K562 (cell line): ENCODE measurements around the gene ANKRD44.

ENCODE experiments used
- SAFB2 ChIP-seq: fragments of 200-400 bp; formaldehyde crosslinking; IDR thresholded peaks from 2 replicates; pipeline ENCODE4 v1.6.1; 2018; ENCODE audit warnings: borderline replicate concordance, low read length, low read depth, moderate library complexity; ENCODE audit not compliant: severe bottlenecking
- TF ChIP-seq, protein P1 (sequence below), 3 experiments: IDR thresholded peaks in 2 of 3; conservative IDR thresholded peaks in 1 of 3; 2 replicates each; pipeline ENCODE4 v1.5.1; 2011 to 2012; ENCODE audit warnings: low read length in 3 of 3, mild to moderate bottlenecking in 3 of 3, control low read depth in 2 of 3, improper control_type of control experiment in 1 of 3, inconsistent platforms in 1 of 3, low read depth in 1 of 3, mixed read lengths in 1 of 3, moderate library complexity in 1 of 3; ENCODE audit not compliant: insufficient read depth in 2 of 3

- TF ChIP-seq, protein P1, sequence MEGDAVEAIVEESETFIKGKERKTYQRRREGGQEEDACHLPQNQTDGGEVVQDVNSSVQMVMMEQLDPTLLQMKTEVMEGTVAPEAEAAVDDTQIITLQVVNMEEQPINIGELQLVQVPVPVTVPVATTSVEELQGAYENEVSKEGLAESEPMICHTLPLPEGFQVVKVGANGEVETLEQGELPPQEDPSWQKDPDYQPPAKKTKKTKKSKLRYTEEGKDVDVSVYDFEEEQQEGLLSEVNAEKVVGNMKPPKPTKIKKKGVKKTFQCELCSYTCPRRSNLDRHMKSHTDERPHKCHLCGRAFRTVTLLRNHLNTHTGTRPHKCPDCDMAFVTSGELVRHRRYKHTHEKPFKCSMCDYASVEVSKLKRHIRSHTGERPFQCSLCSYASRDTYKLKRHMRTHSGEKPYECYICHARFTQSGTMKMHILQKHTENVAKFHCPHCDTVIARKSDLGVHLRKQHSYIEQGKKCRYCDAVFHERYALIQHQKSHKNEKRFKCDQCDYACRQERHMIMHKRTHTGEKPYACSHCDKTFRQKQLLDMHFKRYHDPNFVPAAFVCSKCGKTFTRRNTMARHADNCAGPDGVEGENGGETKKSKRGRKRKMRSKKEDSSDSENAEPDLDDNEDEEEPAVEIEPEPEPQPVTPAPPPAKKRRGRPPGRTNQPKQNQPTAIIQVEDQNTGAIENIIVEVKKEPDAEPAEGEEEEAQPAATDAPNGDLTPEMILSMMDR (IDR thresholded peaks at IDR 0.05 in 2 of 3, conservative IDR thresholded peaks at IDR 0.05 in 1 of 3; ENCODE audit: insufficient read depth in 2 of 3, low read depth in 1 of 3, low read length in 3 of 3) = no peak
- TF ChIP-seq SAFB2 = no peak
Observed at GRCh38 chr2:197156771-197157170, 153.8 kb downstream of the ANKRD44 start.
